ENCODE measurements around the gene TNS3. TPM values are rescaled to one million over a fixed set of nuclear protein-coding genes. Genes with fewer than 3 reads are reported as not detected.

The TNS3 gene
- total RNA-seq, 1 donor from 2014 or later: 120 TPM

GRCh38 chr7:47540387-47541350 lies 41.2 kb downstream of the TNS3 start:
- H3K27me3 Mint-ChIP-seq: no peaks in the 10 kb centered on the region
- TF ChIP-seq, protein P1, sequence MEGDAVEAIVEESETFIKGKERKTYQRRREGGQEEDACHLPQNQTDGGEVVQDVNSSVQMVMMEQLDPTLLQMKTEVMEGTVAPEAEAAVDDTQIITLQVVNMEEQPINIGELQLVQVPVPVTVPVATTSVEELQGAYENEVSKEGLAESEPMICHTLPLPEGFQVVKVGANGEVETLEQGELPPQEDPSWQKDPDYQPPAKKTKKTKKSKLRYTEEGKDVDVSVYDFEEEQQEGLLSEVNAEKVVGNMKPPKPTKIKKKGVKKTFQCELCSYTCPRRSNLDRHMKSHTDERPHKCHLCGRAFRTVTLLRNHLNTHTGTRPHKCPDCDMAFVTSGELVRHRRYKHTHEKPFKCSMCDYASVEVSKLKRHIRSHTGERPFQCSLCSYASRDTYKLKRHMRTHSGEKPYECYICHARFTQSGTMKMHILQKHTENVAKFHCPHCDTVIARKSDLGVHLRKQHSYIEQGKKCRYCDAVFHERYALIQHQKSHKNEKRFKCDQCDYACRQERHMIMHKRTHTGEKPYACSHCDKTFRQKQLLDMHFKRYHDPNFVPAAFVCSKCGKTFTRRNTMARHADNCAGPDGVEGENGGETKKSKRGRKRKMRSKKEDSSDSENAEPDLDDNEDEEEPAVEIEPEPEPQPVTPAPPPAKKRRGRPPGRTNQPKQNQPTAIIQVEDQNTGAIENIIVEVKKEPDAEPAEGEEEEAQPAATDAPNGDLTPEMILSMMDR (IDR thresholded peaks at IDR 0.05; ENCODE audit: unreplicated experiment): no peak
- no peak for DNase-seq (ENCODE audit: low spot score, unreplicated experiment)
- H3K9me3 Mint-ChIP-seq (ENCODE audit: low read depth): no peaks in the 10 kb centered on the region
- no peak overlapping the region for H3K4me3 Mint-ChIP-seq (ENCODE audit: low read depth)
- peaks cover 4% of the 10 kb centered on the region for H3K36me3 Mint-ChIP-seq (ENCODE audit: insufficient read depth)
- peak overlapping the region; percentile 80 for H3K27ac Mint-ChIP-seq
- peaks cover 38% of the 10 kb centered on the region for H3K4me1 Mint-ChIP-seq (ENCODE audit: low read depth)

GRCh38 chr7:47540053-47540386 lies 41.9 kb downstream of the TNS3 start:
- no peak overlapping the region for H3K27ac Mint-ChIP-seq
- H3K4me1 Mint-ChIP-seq (ENCODE audit: low read depth): peaks cover 44% of the 10 kb centered on the region
- no peak overlapping the region for H3K4me3 Mint-ChIP-seq (ENCODE audit: low read depth)
- no peaks in the 10 kb centered on the region for H3K27me3 Mint-ChIP-seq
- no peaks in the 10 kb centered on the region for H3K9me3 Mint-ChIP-seq (ENCODE audit: low read depth)
- TF ChIP-seq, protein P1 (IDR thresholded peaks at IDR 0.05; ENCODE audit: unreplicated experiment): no peak
- DNase-seq (ENCODE audit: low spot score, unreplicated experiment): no peak
- H3K36me3 Mint-ChIP-seq (ENCODE audit: insufficient read depth): peaks cover 4% of the 10 kb centered on the region

GRCh38 chr7:47539398-47540052 lies 42.4 kb downstream of the TNS3 start:
- H3K9me3 Mint-ChIP-seq (ENCODE audit: low read depth): no peaks in the 10 kb centered on the region
- peaks cover 1% of the 10 kb centered on the region for H3K36me3 Mint-ChIP-seq (ENCODE audit: insufficient read depth)
- TF ChIP-seq, protein P1 (IDR thresholded peaks at IDR 0.05; ENCODE audit: unreplicated experiment): no peak
- no peak for DNase-seq (ENCODE audit: low spot score, unreplicated experiment)
- H3K4me1 Mint-ChIP-seq (ENCODE audit: low read depth): peaks cover 49% of the 10 kb centered on the region
- peak overlapping the region; percentile 82 for H3K27ac Mint-ChIP-seq
- H3K4me3 Mint-ChIP-seq (ENCODE audit: low read depth): no peak overlapping the region
- no peaks in the 10 kb centered on the region for H3K27me3 Mint-ChIP-seq

GRCh38 chr7:47538846-47539311 lies 43.0 kb downstream of the TNS3 start:
- Mint-ChIP-seq H3K4me1 (ENCODE audit: low read depth) (peaks cover 52% of the 10 kb centered on the region), H3K9me3 (ENCODE audit: low read depth) (no peaks in the 10 kb centered on the region), H3K36me3 (ENCODE audit: insufficient read depth) (peaks cover 1% of the 10 kb centered on the region), H3K27ac (no peak overlapping the region), H3K4me3 (ENCODE audit: low read depth) (peak overlapping the region; percentile 0), H3K27me3 (no peaks in the 10 kb centered on the region)
- TF ChIP-seq, protein P1 (IDR thresholded peaks at IDR 0.05; ENCODE audit: unreplicated experiment): no peak
- DNase-seq (ENCODE audit: low spot score, unreplicated experiment): no peak

Measured in progenitor cell of endocrine pancreas (in vitro differentiated cells).